ENCODE results near the gene VCX.

DNA sequence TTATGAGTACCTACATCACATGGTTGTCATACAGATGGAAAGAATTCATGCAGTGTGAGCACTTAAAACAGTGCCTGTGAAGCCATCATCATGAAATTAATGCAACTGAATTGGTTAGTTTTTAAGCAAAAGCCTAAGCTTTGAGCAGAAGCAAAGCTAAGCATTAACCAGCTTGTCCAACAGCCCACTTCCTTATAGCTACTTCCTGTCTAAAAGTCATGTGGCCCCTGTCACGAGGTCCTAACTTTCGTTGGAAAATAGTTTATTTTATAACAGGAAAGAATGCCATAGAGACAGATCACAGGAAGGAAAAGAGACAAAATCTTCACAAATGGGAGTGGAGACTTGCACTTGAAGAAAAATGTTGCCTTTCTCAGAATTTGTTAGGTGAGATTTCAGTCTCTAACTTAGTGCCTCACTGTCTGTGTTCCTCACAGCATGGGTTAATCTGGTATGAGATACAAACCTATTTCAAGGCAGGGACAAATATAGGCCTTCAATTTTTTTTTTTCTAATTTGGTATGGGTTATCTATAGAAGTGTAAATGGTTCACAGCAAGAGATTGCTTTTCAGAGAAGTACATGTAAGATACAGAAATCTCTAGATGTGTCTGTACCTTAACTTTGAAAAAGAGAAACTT, 27.7 kb upstream of the VCX start:
- TF ChIP-seq, protein P1, sequence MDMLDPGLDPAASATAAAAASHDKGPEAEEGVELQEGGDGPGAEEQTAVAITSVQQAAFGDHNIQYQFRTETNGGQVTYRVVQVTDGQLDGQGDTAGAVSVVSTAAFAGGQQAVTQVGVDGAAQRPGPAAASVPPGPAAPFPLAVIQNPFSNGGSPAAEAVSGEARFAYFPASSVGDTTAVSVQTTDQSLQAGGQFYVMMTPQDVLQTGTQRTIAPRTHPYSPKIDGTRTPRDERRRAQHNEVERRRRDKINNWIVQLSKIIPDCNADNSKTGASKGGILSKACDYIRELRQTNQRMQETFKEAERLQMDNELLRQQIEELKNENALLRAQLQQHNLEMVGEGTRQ (CRISPR knock-in tag; IDR thresholded peaks at IDR 0.05), result no peak
- TF ChIP-seq TP53 (CRISPR knock-in tag; IDR thresholded peaks at IDR 0.05) (no peak), CTCF (IDR thresholded peaks at IDR 0.05) (no peak), ERG (CRISPR knock-in tag; IDR thresholded peaks at IDR 0.05) (no peak), CBFB (CRISPR knock-in tag; IDR thresholded peaks at IDR 0.05; ENCODE audit: low read depth) (no peak), E2F5 (CRISPR knock-in tag; IDR thresholded peaks at IDR 0.05) (no peak), FOXK1 (CRISPR knock-in tag; IDR thresholded peaks at IDR 0.05) (no peak)
- TF ChIP-seq, protein P2, sequence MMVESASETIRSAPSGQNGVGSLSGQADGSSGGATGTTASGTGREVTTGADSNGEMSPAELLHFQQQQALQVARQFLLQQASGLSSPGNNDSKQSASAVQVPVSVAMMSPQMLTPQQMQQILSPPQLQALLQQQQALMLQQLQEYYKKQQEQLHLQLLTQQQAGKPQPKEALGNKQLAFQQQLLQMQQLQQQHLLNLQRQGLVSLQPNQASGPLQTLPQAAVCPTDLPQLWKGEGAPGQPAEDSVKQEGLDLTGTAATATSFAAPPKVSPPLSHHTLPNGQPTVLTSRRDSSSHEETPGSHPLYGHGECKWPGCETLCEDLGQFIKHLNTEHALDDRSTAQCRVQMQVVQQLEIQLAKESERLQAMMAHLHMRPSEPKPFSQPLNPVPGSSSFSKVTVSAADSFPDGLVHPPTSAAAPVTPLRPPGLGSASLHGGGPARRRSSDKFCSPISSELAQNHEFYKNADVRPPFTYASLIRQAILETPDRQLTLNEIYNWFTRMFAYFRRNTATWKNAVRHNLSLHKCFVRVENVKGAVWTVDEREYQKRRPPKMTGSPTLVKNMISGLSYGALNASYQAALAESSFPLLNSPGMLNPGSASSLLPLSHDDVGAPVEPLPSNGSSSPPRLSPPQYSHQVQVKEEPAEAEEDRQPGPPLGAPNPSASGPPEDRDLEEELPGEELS (CRISPR knock-in tag; IDR thresholded peaks at IDR 0.05), result no peak

Measured in WTC11 (cell line).